ELR (cell line): Measurements from ENCODE around the gene LRRC55.
"Not testable (repeated sequence)": the region's sequence is repeated elsewhere in the genome, so short reads cannot be mapped to it uniquely, and the experiment has no call there.

Source experiments
- DNase-seq: peaks from one replicate; pipeline ENCODE4 v3.0.0-alpha.2; 2015; ENCODE audit warnings: low read depth

LRRC55 gene

DNA sequence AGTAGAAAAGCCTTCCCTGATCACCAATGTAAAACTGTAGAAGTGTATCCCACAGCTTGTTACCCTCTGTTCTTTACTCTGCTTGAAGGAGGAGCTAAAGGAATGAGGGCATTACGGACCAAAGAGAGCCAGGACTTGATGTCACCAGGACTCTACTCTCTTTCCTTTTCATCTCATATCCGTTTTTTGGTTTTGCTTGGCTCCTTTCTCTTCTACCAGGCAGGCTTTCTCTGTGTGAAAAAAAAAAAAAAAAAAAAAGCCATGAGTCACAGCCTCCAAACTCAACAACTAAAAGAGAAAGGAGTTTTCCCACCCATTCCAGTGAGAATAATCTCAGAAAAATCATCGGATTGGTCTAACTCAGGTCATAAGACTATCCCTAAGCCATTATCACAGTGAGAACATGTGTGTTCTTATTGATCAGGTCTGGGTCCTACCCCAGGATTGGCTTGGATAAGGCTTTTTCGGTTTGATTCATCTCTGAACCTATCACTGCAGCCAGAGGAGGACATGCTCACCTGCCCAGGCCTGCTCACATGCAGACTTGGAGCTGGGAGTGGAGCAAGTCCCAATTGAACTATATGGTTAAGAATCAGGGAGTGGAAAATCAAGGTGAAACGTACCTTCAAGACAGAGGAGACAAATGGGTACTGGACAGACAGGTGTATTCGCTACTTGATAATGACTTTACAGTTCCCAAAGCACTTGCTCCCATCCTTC, 19.4 kb upstream of the LRRC55 start:
- DNase-seq = no peak

DNA sequence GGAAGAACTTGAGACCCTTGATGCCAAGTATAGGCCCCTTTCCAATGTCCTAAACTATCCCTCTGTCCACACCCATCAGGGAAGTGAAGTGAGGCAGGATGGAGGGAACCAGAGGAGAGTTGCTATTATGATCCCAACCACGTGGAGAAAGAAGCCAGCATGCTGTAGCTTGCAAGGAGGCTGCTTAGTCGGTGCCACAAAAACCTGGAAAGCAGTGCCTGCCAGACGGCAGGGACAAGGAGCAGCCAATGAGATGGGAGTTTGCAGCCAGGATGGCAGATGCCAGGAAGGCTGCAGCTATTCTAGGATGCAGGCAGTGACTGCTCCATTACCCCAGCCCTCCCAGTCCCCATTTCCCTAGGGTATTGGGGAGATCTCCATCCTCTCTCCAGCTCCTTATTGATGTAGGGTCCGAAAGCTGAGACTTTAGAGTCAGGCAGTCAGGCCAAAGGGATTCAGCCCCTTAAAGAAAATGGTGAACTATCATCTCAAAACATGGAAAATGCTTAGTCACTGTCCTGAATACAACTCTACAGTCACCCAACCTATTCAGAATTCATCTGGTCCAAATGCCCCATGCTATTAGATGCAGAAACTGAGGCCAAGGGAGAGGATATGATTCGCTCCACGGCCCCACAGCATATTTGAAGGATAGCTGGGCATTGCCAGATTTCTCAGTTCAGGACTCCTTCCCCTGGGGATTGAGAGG, 18.4 kb upstream of the LRRC55 start:
- DNase-seq = no peak

DNA sequence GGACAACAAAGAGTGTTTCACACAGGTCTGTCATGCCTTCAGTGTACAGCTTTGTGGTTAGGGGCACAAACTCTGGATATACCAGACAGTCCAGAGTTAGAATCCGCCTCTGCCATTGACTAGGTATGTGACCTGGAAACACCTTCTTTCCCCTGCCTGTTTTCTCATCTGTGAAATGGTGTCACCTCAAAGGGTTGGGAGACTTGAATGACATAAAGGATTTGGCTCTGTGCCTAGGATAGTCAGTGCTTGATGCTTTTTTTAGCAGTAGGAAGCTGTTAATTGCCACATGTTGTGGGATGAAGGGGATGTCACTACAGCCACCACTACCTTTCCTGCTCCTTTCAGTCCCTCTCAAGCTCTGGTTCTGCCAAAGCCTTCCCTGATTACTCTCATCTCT, 17.4 kb upstream of the LRRC55 start:
- no peak for DNase-seq

DNA sequence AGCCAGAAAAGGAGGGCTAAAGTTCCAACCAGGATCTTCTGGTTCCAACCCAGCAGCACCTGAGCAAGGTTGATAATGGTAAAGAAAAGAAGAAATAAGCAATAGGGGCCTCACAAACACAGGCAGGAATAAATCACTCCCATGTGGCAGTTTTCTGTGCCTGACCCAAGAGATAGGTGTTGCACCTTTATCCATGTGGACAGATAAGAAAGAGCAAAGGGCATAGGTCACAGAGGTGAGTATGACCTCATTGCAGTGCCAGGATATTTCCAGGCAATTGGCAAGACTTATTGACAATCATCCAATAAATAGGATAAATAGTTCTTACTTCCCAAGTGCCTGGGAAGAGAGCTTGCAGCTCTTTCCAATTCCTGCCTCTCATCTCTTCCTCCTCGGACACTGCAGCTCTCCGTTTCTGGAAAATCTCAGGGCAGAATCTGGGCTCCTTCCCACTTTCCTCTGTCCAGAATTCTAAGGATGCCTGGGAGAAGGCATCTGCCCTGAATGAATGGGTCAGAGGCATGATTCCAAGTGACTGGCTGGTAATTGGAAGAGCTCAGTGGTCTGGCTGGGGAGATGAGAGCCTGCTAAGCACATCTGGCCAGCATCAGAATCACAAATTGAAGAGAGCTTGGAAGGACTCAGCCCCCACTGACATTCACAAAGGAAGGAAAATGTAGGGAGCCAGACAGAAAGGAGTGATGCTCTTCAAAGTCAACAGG, 14.5 kb upstream of the LRRC55 start:
- no peak for DNase-seq

DNA sequence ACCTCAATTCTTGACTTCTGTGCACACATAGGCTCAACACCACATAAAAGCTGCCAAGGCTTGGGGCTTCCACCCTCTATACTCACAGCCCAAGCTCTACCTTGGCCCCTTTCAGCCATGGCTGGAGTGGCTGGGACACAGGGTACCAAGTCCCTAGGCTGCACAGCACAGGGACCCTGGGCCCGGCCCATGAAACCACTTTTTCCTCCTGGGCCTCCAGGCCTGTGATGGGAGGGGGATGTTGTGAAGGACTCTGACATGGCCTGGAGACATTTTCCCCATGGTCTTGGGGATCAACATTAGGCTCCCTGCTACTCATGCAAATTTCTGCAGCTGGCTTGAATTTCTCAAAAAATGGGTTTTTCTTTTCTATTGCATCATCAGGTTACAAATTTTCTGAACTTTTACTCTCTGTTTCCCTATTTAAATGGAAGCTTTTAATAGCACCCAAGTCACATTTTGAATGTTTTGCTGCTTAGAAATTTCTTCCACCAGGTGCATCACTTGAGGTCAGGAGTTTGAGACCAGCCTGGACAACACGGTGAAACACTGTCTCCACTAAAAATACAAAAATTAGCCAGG, 11.9 kb upstream of the LRRC55 start:
- DNase-seq = not testable (repeated sequence)

DNA sequence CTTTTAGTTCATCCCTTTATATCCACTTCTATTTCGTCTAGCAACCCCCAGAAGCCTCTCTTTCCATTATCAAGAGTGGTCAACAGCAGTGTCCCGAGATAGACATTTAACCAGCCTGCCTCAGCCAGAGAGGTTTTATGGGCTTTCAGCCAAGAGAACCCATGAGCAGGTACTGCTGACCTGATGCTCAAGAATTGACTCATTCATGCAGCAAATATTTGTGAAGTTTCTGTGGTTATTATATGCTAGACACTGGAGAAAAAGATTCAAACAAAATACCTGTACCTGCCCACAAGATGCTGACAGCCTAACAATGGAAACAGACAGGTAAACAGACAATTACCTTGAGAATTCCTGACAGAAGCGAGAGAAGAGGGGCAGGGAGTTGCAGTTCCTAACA, 9.7 kb upstream of the LRRC55 start:
- no peak for DNase-seq

DNA sequence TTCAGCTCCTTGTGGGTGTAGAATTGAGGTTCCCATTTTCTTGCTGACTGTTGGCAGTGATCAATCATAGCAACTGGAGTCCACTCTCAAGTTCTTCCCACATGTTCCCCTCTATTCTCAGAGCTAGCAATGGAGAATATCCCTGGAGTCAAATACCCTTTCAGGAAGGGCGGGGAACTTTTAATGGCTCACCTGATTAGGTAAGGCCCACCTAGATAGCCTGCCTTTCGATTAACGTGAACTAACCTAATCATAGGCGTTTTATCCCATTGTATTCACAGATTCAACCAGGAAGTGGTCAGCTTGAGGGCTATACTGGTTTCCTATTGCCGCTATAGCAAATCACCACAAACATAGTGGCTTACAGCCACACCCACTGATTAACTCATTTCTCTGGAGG, 7.1 kb upstream of the LRRC55 start:
- DNase-seq = no peak

DNA sequence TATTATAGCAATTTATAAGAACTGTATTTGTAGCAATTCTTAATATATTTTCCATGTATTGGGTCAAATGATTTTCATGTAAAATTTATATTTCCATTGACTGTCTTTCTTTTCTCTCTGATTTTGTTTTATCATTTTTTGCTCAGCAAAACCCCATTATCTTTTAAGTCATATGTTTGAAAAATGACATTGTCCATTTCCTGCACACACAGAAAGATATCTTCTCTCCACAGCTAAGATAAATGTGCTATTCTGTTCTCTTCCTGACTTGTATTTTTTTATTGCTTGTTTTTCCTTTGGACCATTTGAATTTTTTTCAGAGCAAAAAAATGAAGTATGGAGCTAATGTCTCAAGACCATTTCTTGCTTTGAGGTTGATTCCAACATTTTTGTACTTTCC, 6.3 kb upstream of the LRRC55 start:
- DNase-seq = no peak

DNA sequence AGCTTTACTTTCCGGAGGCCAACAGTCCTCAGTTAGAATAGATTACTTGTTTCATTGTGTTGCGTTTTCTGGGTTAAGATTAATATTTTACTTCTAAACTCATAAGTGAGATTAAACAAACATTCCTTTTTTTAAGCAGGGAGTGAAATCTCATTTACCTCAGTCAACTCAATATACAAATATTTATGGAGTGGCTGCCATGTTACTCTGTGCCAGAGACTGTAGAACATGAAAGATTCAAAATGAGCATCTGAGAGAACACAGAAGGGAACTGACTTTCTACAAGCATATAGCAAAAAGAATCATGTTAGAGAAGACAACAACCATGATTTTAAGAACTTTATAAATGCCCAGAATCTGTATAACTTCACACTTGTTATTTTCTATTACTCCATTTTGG, 3.4 kb upstream of the LRRC55 start:
- no peak for DNase-seq

DNA sequence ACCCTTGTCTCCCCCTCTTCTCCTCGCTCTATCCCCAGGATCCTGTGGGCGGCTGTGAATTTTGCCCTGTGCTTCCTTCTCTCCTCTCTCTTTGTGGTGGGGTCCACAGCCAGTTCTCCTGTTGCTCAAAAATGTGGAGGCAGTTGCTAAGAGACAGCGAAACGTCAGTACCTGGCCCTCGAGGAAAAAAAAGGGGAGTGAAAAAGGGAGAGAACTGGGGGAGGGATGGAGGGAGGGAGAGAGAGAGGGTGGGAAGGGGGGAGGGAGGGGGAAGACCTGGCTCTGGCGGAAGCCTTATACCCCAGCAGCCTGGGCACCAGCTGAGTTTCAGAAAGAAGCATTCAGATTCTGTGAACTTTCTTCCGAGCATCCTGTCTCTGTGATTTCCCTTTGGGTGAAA, 2.1 kb upstream of the LRRC55 start:
- no peak for DNase-seq

DNA sequence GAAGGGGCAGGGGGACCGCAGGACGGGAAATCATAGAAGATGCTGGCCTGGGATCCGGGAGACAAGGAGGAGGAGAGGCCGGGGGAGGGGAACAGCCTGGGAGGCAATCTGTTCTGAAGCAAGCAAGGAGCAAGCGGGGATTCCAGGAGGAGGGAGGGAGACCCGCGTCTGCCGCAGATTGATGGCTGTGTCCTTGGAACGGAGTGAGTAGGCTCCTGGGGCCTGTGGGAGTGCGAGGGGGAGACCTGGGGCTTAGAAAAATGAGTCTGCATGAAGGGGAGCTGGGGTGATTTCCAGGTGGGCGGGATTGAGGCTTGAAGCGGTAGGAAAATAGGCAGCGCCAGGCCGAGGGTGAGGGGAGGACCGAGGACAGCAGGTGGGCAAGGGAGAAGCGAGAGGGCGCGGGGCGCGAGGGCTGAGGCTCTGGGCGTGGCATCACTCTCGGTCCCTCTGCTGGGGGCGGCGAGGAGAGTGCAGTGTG, 1.6 kb upstream of the LRRC55 start:
- DNase-seq = no peak

DNA sequence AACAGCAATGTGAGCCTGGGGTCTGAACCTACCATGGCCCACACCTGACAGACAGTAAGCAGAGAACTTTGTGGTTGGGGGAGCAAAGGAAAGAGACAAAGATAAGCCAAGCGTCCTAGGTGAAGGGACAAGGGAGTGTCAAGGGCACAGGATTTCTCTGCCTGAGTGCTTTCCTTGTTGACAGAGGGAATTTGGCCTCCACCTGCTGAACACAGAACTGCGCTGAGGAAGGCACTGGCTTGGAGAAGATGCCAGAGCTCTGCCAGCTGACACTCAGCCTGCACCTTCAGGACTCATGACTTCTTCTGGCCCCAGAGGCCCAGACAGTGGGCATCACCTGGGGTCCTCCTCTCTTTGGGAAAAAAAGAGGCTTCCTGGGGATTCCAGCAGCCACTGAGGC, 789 bp upstream of the LRRC55 start:
- DNase-seq = no peak

DNA sequence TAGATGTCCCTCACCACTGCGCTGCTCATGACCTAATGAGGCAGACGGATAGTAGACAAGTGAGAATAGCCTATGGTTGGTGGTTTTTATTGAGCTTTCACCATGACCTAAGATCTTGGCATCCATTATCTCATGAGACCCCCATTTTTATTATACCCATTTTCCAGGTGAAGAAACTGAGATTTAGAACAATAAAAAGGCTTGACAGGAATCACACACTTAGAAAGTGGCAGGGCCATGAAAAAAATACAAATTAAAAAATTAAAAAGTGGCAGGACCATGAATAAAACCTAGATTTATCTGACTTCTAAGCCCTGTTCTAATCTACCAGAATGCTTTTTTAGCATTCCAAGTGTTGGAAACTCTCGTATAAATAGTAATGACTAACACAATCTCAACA, 1.1 kb downstream of the LRRC55 start:
- no peak for DNase-seq

DNA sequence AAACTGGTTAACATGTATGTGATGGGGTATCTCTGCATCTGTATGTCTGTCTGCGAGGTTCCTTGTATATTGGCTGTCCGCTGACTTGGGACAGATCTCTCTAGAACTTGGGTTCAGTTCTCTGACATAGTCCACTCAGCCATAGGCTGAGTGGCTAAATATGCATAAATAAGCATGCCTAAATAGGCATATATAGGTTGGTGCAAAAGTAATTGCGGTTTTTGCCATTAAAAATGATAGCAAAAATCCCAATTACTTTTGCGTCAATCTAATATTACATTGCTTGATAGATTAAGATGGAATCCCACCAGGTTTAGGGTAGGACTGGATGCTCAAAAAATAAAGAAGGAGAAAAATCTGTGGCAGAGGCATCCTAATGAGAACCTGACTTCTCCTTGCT, 8.8 kb downstream of the LRRC55 start:
- DNase-seq = no peak

DNA sequence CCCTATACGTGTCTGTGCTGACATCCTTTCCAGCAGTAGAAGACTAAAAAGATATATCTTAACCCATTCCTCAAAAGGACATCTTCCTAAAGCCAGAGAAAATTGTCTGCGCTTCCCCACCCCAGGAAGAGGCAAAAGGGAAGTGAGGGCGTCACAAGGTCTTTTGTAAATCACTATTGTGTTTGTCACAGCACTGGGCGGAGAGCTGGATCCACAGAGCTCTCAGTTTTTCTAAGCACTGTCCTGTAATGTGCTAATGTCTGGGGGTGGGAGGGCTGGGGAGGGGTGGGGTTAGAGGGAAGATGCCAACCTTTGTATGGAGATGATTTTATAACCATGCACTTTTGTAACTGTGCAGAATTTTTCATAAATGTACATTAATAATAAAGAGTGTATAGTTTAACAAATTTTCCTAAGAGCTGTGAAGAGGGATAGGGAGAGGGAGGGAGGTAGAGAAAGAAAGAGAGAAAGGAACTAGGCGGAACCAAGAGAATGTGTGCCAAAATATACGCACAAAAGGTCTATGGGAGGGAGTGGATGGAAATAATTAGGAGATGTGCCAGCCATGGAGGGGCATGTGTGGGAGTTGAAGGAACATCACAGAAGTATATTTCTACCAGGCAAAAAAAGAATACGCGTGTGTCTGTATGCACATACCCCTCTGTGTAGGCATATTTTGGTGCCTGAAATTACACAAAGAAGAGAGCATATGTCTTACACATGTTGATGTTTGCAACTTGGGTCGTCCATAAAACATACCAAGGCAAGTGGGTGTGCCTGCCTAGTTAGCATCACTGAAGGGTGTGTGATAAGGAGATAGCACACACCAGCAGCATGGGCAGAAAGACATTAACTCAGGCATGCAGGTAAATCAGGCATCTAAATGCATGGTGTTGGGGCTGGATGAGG, 9.8 kb downstream of the LRRC55 start:
- no peak for DNase-seq

DNA sequence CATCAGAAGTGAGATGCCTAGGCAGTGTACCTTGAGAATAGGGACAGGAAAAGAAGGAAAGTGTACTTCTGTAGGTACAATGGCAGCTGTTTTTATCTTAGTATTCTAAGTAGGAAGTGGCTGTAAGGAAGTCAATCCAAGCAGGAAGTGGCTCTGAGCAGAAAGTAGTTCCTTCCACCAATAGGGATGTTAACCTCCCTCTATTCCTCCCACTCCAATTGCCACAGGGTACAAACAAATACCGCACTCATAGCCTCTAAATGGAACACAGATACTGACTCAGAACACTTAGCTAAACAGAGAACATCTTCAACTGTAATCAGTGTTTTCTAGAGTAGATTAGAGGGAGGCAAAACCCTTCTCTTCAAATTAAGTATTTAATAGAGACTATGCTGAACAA, 10.6 kb downstream of the LRRC55 start:
- DNase-seq = no peak

DNA sequence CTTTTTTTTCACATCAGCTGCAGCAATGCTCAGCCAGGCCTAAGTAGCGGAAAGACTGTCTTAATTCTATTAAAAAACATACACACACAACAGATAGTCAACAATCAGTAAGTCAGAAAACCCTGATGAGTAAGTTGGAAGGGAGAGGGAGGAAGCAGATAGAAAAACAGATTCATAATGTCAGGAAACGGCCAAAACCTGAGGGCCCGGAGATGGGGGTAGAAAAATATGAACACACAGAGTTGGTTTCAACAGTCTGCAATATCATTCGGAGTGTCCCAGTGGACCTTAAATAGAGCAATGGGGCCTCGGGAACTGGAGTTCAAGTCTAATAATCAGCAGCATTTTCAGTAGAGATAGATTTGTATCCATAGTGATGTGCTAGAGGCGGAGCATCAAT, 14.8 kb downstream of the LRRC55 start:
- DNase-seq = no peak

DNA sequence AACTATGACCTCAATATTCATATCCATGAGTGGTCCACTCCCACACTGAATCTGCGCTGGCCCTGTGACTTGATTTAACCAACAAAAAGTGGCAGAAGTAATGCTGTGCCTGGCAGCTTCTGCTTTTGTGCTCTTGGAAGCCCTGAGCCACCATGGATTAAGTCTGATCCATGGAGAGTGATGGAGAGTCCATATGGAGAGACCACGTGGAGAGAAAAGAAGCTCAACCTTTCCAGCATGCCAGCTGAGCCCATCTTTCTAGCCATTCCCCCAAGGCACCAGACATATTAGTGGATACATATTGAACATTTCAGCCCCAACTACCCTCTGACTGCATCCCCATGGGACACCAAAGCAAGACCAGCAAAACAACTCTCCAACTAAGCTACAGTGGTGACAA, 16.0 kb downstream of the LRRC55 start:
- no peak for DNase-seq

DNA sequence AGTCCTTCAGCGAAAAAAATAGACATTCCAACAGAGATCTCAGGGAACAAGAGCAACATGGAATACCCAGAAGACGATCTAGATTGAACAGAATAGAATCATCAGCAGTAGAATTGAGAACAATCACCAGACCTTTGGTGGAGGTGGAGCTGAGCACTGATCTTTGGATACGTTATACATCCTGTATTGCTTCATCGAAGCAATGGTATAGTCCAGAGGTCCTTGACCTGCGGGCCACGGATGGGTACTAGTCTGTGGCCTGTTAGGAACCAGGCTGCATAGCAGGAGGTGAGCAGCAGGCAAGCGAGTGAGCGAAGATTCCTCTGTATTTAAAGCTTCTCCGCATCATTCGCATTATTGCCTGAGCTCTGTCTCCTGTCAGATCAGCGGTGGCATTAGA, 17.6 kb downstream of the LRRC55 start:
- no peak for DNase-seq

DNA sequence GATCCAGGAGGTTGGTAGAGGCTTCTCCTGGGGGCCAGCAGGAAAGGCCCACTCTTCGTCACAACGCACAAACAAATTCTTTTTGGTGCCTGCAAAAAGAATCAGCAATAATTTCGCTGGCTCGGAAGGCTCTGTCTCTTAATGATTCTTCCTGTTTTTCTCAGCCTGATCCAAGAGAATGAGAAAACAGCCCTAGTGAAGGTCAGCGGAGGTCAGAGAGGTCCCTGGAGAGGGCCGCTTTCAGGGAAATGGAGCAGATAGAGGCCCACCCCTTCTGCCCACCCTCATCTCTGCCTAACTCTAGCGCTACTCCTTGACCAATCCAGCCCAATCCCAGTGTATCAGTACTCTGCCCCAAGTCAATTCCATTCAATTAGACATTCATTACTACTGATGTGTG, 19.2 kb downstream of the LRRC55 start:
- no peak for DNase-seq

DNA sequence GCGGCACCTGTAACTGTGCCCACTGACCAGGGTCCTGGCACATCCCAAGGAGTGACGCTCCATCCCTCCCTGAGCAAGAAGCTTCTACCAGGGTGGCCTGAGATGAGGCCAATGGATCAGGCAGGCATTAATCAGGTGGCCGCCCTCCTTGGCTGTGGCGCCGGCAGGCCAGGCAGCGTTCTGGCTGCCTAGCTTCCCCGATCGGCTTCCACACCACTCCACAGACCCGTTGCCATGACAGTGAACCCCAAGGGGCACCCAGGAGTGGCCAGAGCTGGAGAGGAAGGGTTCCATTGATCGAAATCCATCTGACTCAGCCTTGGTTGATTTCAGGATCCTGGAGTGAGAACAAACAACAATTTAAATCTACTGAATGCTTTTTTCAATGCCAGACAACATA, 20.5 kb downstream of the LRRC55 start:
- no peak for DNase-seq

DNA sequence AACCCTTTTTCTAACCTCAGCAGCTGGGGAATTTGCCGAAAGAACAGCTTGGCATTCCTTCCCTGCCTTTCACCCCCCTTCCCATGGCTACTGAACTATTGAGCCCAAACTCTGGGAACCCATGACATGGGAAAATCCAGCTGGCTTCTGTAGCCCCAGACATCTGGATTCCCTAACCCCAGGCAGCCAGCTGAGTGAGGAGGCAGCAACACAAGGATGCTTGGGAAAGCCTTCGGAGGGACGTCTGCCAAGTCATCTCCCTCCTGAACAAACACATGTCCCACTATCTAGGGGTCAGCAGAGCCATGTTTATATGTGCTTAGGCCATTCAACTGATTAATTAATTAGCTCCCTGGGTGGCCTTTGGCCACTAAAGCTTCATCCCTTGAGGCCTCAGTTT, 21.6 kb downstream of the LRRC55 start:
- DNase-seq = no peak
